ENCODE results near the gene EHMT2.

Gene EHMT2

GRCh38 chr6:31837369-31838113 lies 60.0 kb downstream of the EHMT2 start:
- DNase-seq (ENCODE audit: low read depth) = no peak

- no peak for DNase-seq (ENCODE audit: low read depth)
Observed at GRCh38 chr6:31836474-31837368, 60.8 kb downstream of the EHMT2 start.

GRCh38 chr6:31836047-31836473 lies 61.4 kb downstream of the EHMT2 start:
- DNase-seq (ENCODE audit: low read depth) = no peak

GRCh38 chr6:31834367-31835250 lies 62.9 kb downstream of the EHMT2 start:
- no peak for DNase-seq (ENCODE audit: low read depth)

GRCh38 chr6:31831350-31832215 lies 65.9 kb downstream of the EHMT2 start:
- no peak for DNase-seq (ENCODE audit: low read depth)

- DNase-seq (ENCODE audit: low read depth) = no peak
Observed at GRCh38 chr6:31830886-31831335, 66.6 kb downstream of the EHMT2 start.
